ENCODE data around the gene DNAH5. TPM values are rescaled to one million over a fixed set of nuclear protein-coding genes. Genes with fewer than 3 reads are reported as not detected.

Gene DNAH5
- total and polyA plus RNA-seq, 2 of the 13 experiments (the other 11 are each of a cell fraction or from before 2014, with no cell fraction given) = 0.09 TPM

DNA sequence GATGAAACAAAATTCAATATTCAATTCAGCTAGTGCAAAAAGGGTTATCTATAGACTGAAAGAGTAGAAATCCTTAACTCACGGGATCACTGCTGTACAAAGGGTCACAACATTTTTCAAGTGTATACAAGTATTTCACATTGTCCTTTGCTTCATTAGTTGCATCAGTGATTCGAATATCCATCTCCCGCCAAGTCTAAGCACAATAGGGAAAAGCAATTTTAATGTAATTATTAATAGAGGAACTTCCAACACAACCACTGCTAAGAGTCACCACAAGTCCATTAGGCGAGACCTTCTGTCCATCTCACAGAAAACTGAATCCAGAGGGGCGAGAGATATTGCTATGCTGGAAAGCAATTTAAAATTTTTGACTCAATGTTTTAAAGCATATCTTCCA lies 27.4 kb downstream of the DNAH5 start:
- Histone ChIP-seq H3K4me1 (ENCODE audit: insufficient read depth, low read length) (no peaks in the 10 kb centered on the region), H3K27ac (ENCODE audit: extremely low read length, insufficient read depth, low read length) (no peak overlapping the region), H3K9ac (ENCODE audit: insufficient read depth, low read depth, low read length) (no peak overlapping the region), H3K27me3 (ENCODE audit: control insufficient read depth in 1 of 2, insufficient read depth in 2 of 2, low read length in 2 of 2) (no peaks in the 10 kb centered on the region), H3K9me3 (ENCODE audit: low read length) (no peaks in the 10 kb centered on the region), H3K79me2 (ENCODE audit: insufficient read depth, low read length) (no peaks in the 10 kb centered on the region), H3K4me2 (ENCODE audit: low read depth, low read length) (no peak overlapping the region), H2AFZ (ENCODE audit: low read length) (no peak overlapping the region), H3K4me3 (replicated peaks in 1 of 3; ENCODE audit: insufficient read depth in 1 of 3, low read depth in 2 of 3, low read length in 3 of 3) (no peak overlapping the region), H3K36me3 (replicated peaks in 1 of 2; ENCODE audit: control insufficient read depth in 1 of 2, insufficient read depth in 2 of 2, low read length in 2 of 2) (no peaks in the 10 kb centered on the region), H4K20me1 (ENCODE audit: insufficient read depth, low read length) (no peaks in the 10 kb centered on the region)
- ChIA-PET CTCF (ENCODE audit: low intra/inter-chr PET ratio, low total read pairs) (no interaction called here), POLR2A (no interaction called here)
- in situ Hi-C loops (cut with HindIII; ENCODE audit: extremely low pct_ligation_motif_present, low pct_unique_long_range_greater_than_20kb) (no loop called here), intact Hi-C loops (cut with micrococcal nuclease; ENCODE audit: unreplicated experiment) (no loop called here)
- 16% methylated on average over 5 of the region's 5 CpGs for WGBS (ENCODE audit: low lambda C conversion rate)
- no peak for FAIRE-seq
- no peak for ATAC-seq
- DNase-seq (ENCODE audit: low spot score) = no peak
- BruUV-seq (replicated peaks) = no TSS peak
- no peak for TF ChIP-seq HDAC2 (CRISPR knock-in tag; IDR thresholded peaks at IDR 0.05)
- no peak for TF ChIP-seq SMARCC2 (IDR thresholded peaks at IDR 0.05)
- no peak for TF ChIP-seq ZNF225 (CRISPR knock-in tag; IDR thresholded peaks at IDR 0.05)
- TF ChIP-seq, protein P1, sequence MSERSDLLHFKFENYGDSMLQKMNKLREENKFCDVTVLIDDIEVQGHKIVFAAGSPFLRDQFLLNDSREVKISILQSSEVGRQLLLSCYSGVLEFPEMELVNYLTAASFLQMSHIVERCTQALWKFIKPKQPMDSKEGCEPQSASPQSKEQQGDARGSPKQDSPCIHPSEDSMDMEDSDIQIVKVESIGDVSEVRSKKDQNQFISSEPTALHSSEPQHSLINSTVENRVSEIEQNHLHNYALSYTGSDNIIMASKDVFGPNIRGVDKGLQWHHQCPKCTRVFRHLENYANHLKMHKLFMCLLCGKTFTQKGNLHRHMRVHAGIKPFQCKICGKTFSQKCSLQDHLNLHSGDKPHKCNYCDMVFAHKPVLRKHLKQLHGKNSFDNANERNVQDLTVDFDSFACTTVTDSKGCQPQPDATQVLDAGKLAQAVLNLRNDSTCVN (CRISPR knock-in tag; IDR thresholded peaks at IDR 0.05; ENCODE audit: borderline replicate concordance) = no peak
- no peak for TF ChIP-seq ZNF143 (CRISPR knock-in tag; IDR thresholded peaks at IDR 0.05)
- TF ChIP-seq, protein P2, sequence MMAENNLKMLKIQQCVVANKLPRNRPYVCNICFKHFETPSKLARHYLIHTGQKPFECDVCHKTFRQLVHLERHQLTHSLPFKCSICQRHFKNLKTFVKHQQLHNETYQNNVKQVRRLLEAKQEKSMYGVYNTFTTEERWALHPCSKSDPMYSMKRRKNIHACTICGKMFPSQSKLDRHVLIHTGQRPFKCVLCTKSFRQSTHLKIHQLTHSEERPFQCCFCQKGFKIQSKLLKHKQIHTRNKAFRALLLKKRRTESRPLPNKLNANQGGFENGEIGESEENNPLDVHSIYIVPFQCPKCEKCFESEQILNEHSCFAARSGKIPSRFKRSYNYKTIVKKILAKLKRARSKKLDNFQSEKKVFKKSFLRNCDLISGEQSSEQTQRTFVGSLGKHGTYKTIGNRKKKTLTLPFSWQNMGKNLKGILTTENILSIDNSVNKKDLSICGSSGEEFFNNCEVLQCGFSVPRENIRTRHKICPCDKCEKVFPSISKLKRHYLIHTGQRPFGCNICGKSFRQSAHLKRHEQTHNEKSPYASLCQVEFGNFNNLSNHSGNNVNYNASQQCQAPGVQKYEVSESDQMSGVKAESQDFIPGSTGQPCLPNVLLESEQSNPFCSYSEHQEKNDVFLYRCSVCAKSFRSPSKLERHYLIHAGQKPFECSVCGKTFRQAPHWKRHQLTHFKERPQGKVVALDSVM (CRISPR knock-in tag; IDR thresholded peaks at IDR 0.05) = no peak
- TF ChIP-seq, protein P3, sequence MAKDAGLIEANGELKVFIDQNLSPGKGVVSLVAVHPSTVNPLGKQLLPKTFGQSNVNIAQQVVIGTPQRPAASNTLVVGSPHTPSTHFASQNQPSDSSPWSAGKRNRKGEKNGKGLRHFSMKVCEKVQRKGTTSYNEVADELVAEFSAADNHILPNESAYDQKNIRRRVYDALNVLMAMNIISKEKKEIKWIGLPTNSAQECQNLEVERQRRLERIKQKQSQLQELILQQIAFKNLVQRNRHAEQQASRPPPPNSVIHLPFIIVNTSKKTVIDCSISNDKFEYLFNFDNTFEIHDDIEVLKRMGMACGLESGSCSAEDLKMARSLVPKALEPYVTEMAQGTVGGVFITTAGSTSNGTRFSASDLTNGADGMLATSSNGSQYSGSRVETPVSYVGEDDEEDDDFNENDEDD (CRISPR knock-in tag; IDR thresholded peaks at IDR 0.05; ENCODE audit: borderline replicate concordance) = no peak
- TF ChIP-seq, protein P4, sequence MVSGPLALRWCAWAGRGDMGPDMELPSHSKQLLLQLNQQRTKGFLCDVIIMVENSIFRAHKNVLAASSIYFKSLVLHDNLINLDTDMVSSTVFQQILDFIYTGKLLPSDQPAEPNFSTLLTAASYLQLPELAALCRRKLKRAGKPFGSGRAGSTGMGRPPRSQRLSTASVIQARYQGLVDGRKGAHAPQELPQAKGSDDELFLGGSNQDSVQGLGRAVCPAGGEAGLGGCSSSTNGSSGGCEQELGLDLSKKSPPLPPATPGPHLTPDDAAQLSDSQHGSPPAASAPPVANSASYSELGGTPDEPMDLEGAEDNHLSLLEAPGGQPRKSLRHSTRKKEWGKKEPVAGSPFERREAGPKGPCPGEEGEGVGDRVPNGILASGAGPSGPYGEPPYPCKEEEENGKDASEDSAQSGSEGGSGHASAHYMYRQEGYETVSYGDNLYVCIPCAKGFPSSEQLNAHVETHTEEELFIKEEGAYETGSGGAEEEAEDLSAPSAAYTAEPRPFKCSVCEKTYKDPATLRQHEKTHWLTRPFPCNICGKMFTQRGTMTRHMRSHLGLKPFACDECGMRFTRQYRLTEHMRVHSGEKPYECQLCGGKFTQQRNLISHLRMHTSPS (CRISPR knock-in tag; IDR thresholded peaks at IDR 0.05; ENCODE audit: low read depth) = no peak
- no peak for TF ChIP-seq KAT8 (CRISPR knock-in tag; IDR thresholded peaks at IDR 0.05)
- TF ChIP-seq, protein P5, sequence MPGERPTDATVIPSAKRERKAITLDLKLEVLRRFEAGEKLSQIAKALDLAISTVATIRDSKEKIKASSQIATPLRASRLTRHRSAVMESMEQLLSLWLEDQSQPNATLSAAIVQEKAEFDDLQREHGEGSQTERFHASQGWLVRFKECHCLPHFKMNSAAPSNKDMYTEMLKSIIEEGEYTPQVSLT (CRISPR knock-in tag; IDR thresholded peaks at IDR 0.05; ENCODE audit: borderline replicate concordance, low read depth) = no peak
- TF ChIP-seq, protein P6, sequence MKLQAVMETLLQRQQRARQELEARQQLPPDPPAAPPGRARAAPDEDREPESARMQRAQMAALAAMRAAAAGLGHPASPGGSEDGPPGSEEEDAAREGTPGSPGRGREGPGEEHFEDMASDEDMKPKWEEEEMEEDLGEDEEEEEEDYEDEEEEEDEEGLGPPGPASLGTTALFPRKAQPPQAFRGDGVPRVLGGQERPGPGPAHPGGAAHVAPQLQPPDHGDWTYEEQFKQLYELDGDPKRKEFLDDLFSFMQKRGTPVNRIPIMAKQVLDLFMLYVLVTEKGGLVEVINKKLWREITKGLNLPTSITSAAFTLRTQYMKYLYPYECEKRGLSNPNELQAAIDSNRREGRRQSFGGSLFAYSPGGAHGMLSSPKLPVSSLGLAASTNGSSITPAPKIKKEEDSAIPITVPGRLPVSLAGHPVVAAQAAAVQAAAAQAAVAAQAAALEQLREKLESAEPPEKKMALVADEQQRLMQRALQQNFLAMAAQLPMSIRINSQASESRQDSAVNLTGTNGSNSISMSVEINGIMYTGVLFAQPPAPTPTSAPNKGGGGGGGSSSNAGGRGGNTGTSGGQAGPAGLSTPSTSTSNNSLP (IDR thresholded peaks at IDR 0.05; ENCODE audit: low read depth, low read length) = no peak
- TF ChIP-seq NFE2L1 (CRISPR knock-in tag; IDR thresholded peaks at IDR 0.05; ENCODE audit: borderline replicate concordance) = no peak
- no peak for TF ChIP-seq ZNF776 (CRISPR knock-in tag; IDR thresholded peaks at IDR 0.05)
- TF ChIP-seq HDAC6 (IDR thresholded peaks at IDR 0.05; ENCODE audit: low read depth, low read length) = no peak
- no peak for TF ChIP-seq RBM39 (IDR thresholded peaks at IDR 0.05; ENCODE audit: low read depth, low read length, poor library complexity, severe bottlenecking)
